ENCODE measurements around the gene PCBP4. TPM values are rescaled to one million over a fixed set of nuclear protein-coding genes. Genes with fewer than 3 reads are reported as not detected.

Gene PCBP4
- total RNA-seq, 1 donor, result 22.4 TPM

DNA sequence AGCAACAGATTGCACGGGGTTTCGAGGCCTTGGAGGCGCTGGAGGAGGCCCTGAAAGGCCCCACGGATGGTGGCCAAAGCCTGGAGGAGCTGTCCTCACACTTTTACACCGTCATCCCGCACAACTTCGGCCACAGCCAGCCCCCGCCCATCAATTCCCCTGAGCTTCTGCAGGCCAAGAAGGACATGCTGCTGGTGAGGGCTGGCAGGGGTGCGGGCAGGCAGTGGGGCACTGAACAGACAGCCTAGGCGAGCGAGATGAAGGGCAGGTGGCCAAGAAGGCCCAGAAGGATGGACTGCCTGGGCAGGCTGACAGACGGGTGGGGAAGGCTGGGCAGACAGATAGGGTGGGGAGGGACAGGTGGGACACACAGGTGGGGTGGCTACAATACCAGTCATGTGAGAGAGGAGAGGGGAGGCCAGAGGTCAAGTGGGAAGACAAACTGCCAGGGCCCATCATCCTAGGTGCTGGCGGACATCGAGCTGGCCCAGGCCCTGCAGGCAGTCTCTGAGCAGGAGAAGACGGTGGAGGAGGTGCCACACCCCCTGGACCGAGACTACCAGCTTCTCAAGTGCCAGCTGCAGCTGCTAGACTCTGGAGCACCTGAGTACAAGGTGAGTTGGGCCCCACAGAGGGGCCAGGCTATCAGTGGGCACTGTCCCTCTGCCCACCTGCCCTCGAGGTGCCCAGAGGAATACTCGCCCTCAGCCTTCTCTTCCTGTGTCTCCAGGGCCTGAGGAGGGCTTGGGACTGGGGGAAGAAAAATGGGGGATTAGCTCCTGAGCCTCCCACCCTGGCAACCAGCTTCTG lies 22.0 kb downstream of the PCBP4 start:
- H4K20me1 ChIP-seq (ENCODE audit: insufficient read depth, low read length), result no peaks in the 10 kb centered on the region
- DNase-seq (ENCODE audit: insufficient read length, low spot score, missing footprints), result peak; percentile 60
- TF ChIP-seq, protein P1, sequence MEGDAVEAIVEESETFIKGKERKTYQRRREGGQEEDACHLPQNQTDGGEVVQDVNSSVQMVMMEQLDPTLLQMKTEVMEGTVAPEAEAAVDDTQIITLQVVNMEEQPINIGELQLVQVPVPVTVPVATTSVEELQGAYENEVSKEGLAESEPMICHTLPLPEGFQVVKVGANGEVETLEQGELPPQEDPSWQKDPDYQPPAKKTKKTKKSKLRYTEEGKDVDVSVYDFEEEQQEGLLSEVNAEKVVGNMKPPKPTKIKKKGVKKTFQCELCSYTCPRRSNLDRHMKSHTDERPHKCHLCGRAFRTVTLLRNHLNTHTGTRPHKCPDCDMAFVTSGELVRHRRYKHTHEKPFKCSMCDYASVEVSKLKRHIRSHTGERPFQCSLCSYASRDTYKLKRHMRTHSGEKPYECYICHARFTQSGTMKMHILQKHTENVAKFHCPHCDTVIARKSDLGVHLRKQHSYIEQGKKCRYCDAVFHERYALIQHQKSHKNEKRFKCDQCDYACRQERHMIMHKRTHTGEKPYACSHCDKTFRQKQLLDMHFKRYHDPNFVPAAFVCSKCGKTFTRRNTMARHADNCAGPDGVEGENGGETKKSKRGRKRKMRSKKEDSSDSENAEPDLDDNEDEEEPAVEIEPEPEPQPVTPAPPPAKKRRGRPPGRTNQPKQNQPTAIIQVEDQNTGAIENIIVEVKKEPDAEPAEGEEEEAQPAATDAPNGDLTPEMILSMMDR (IDR thresholded peaks at IDR 0.05; ENCODE audit: extremely low read depth, low read depth, low read length), result no peak
- H2AFZ ChIP-seq (ENCODE audit: low read length), result no peak overlapping the region
- H3K4me3 ChIP-seq (ENCODE audit: insufficient read depth, low read length), result no peak overlapping the region
- no peaks in the 10 kb centered on the region for H3K27me3 ChIP-seq (ENCODE audit: insufficient read depth, low read length)
- peaks cover 25% of the 10 kb centered on the region for H3K4me1 ChIP-seq (ENCODE audit: insufficient read depth, low read length)
- no peaks in the 10 kb centered on the region for H3K9me3 ChIP-seq (ENCODE audit: low read depth, low read length)
- no peak overlapping the region for H3K4me2 ChIP-seq (ENCODE audit: insufficient read depth, low read length)
- H3K27ac ChIP-seq (ENCODE audit: low read depth, low read length), result no peak overlapping the region
- H3K36me3 ChIP-seq (ENCODE audit: insufficient read depth, low read length), result peaks cover 24% of the 10 kb centered on the region
- peaks cover 14% of the 10 kb centered on the region for H3K79me2 ChIP-seq (ENCODE audit: insufficient read depth, low read length)

DNA sequence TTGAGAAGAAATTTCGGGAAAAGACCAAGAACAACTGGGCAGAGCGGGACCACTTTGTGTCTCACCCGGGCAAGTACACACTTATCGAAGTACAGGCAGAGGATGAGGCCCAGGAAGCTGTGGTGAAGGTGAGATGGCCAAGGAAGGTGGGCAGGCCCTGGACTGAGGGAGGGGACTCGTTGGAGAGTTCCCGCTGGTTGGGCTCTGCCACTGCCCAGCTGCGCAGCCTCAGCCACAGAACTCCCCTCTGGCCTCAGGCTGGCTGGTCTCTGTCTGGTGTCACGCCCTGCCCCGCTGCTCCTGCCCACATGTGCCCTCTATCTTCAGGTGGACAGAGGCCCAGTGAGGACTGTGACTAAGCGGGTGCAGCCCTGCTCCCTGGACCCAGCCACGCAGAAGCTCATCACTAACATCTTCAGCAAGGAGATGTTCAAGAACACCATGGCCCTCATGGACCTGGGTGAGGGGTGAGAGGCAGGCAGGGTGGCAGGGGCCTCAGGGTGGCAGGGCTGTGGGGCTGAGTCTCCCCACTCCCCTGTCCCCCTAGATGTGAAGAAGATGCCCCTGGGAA lies 22.7 kb downstream of the PCBP4 start:
- peak; percentile 52 for DNase-seq (ENCODE audit: insufficient read length, low spot score, missing footprints)
- Histone ChIP-seq H3K79me2 (ENCODE audit: insufficient read depth, low read length) (peaks cover 21% of the 10 kb centered on the region), H3K27me3 (ENCODE audit: insufficient read depth, low read length) (no peaks in the 10 kb centered on the region), H4K20me1 (ENCODE audit: insufficient read depth, low read length) (no peaks in the 10 kb centered on the region), H2AFZ (ENCODE audit: low read length) (no peak overlapping the region), H3K36me3 (ENCODE audit: insufficient read depth, low read length) (peaks cover 25% of the 10 kb centered on the region), H3K4me3 (ENCODE audit: insufficient read depth, low read length) (no peak overlapping the region), H3K9me3 (ENCODE audit: low read depth, low read length) (no peaks in the 10 kb centered on the region), H3K4me1 (ENCODE audit: insufficient read depth, low read length) (peaks cover 25% of the 10 kb centered on the region), H3K27ac (ENCODE audit: low read depth, low read length) (no peak overlapping the region), H3K4me2 (ENCODE audit: insufficient read depth, low read length) (no peak overlapping the region)
- TF ChIP-seq, protein P1 (IDR thresholded peaks at IDR 0.05; ENCODE audit: extremely low read depth, low read depth, low read length), result no peak

DNA sequence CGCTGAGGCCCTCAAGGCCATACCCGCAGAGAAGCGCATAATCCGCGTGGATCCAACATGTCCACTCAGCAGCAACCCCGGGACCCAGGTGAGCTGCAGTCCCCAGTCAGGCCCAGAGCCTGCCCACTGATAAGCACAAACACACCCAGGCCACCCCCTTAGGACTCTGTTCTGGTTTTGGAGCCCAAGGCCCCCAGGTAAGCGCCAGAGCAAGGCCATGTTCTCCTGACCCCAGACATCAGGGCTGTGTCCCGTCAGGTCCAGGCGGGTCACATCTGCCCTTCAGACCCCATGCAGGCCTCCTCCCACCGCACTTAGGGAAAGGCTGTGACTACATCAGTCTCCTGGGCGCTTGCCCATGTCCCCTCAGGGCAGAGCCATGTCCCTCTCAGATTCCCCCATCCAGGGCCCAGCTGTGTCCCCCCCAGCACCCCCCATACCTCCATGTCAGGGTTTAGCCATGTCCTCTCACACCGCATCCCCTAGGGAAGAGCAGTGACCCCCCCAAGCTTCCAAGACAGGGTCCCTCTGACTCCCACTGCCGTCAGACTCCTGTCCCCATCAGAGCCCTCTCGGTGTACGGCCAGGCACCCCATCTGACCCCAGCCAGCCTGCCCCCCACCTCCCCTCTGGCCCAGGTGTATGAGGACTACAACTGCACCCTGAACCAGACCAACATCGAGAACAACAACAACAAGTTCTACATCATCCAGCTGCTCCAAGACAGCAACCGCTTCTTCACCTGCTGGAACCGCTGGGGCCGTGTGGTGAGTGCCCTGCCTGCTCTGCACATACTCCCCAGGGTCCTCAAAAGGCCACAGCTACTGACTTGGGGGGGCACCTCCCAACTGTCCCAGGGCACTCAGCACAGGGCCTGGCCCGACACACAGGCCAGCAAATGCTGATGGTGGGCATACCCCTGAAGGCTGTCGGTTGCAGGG lies 23.5 kb downstream of the PCBP4 start:
- Histone ChIP-seq H2AFZ (ENCODE audit: low read length) (peak overlapping the region; percentile 93), H4K20me1 (ENCODE audit: insufficient read depth, low read length) (peaks cover 5% of the 10 kb centered on the region), H3K36me3 (ENCODE audit: insufficient read depth, low read length) (peaks cover 28% of the 10 kb centered on the region), H3K27ac (ENCODE audit: low read depth, low read length) (peak overlapping the region; percentile 89), H3K4me1 (ENCODE audit: insufficient read depth, low read length) (peaks cover 25% of the 10 kb centered on the region), H3K79me2 (ENCODE audit: insufficient read depth, low read length) (peaks cover 29% of the 10 kb centered on the region), H3K4me3 (ENCODE audit: insufficient read depth, low read length) (peak overlapping the region; percentile 70), H3K9me3 (ENCODE audit: low read depth, low read length) (no peaks in the 10 kb centered on the region), H3K4me2 (ENCODE audit: insufficient read depth, low read length) (peak overlapping the region; percentile 88), H3K27me3 (ENCODE audit: insufficient read depth, low read length) (no peaks in the 10 kb centered on the region)
- DNase-seq (ENCODE audit: insufficient read length, low spot score, missing footprints), result peak; percentile 54
- TF ChIP-seq, protein P1 (IDR thresholded peaks at IDR 0.05; ENCODE audit: extremely low read depth, low read depth, low read length), result no peak

All from osteoblast (primary cell).